HL-60/S4 treated with phorbol 12-myristate 13-acetate at 8.2 ng/mL for 4 days and 3 days (cell line): ENCODE measurements around the gene ZCCHC4.
"Not testable (repeated sequence)": the region's sequence is repeated elsewhere in the genome, so short reads cannot be mapped to it uniquely, and the experiment has no call there.

Experiments
- in situ Hi-C: fragments of 300-500 bp; cut with MboI; formaldehyde crosslinking; loops from 2 replicates; pipeline ENCODE4 v1.15.0; 2022; ENCODE audit warnings: low sequenced_read_pairs

Gene ZCCHC4

GRCh38 chr4:25320773-25321172 lies 8.2 kb downstream of the ZCCHC4 start:
- in situ Hi-C loops: no loop called here

- in situ Hi-C loops: no loop called here
Measured at GRCh38 chr4:25321703-25322102, 9.1 kb downstream of the ZCCHC4 start.

GRCh38 chr4:25328463-25328862 lies 15.9 kb downstream of the ZCCHC4 start:
- in situ Hi-C loops: not testable (repeated sequence)

GRCh38 chr4:25330335-25330734 lies 17.8 kb downstream of the ZCCHC4 start:
- in situ Hi-C loops: no loop called here

GRCh38 chr4:25330905-25331808 lies 18.6 kb downstream of the ZCCHC4 start:
- in situ Hi-C loops: no loop called here

- in situ Hi-C loops: no loop called here
Measured at GRCh38 chr4:25343671-25344070, 31.1 kb downstream of the ZCCHC4 start.

- in situ Hi-C loops: no loop called here
Measured at GRCh38 chr4:25345744-25346143, 33.2 kb downstream of the ZCCHC4 start.

- in situ Hi-C loops: no loop called here
Measured at GRCh38 chr4:25346913-25347312, 34.3 kb downstream of the ZCCHC4 start.

GRCh38 chr4:25347473-25347872 lies 34.9 kb downstream of the ZCCHC4 start:
- in situ Hi-C loops: no loop called here

GRCh38 chr4:25347971-25348370 lies 35.4 kb downstream of the ZCCHC4 start:
- in situ Hi-C loops: no loop called here

- in situ Hi-C loops: no loop called here
Measured at GRCh38 chr4:25350561-25350960, 38.0 kb downstream of the ZCCHC4 start.

- in situ Hi-C loops: no loop called here
Measured at GRCh38 chr4:25351777-25352416, 39.3 kb downstream of the ZCCHC4 start.

- in situ Hi-C loops: no loop called here
Measured at GRCh38 chr4:25356068-25356467, 43.5 kb downstream of the ZCCHC4 start.

GRCh38 chr4:25358515-25359275 lies 46.1 kb downstream of the ZCCHC4 start:
- in situ Hi-C loops: no loop called here

- in situ Hi-C loops: no loop called here
Measured at GRCh38 chr4:25361253-25361652, 48.7 kb downstream of the ZCCHC4 start.

- in situ Hi-C loops: no loop called here
Measured at GRCh38 chr4:25367004-25367621, 54.5 kb downstream of the ZCCHC4 start.

GRCh38 chr4:25367877-25368276 lies 55.3 kb downstream of the ZCCHC4 start:
- in situ Hi-C loops: no loop called here

- in situ Hi-C loops: no loop called here
Measured at GRCh38 chr4:25368315-25368714, 55.7 kb downstream of the ZCCHC4 start.

GRCh38 chr4:25370242-25370641 lies 57.7 kb downstream of the ZCCHC4 start:
- in situ Hi-C loops: no loop called here

GRCh38 chr4:25372549-25372948 lies 60.0 kb downstream of the ZCCHC4 start:
- in situ Hi-C loops: not testable (repeated sequence)
